ENCODE results near the gene CDKN2B.

CDKN2B gene

DNA sequence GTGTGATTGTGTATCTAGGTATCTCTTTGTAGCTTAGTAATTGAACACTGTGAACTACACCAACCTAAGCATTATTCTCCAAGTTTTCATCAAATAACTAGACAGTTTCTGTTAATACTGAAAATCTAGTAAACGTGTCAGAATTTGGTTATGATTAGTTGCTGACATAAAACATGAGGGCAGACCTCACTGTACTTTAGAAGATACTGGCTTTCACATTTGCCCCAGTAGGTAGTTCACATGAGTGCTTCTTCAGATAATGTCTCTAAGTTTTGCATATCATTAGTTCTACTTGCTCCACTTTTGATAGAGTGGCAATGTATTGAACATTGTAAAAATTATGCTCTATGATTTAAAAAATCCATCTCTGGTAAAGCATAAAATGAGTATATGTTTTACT lies 7.1 kb downstream of the CDKN2B start:
- Histone ChIP-seq H3K36me3 (ENCODE audit: insufficient read depth, low read length) (peaks cover 4% of the 10 kb centered on the region; the same call in 1 of the 2 replicates), H4K20me1 (ENCODE audit: insufficient read depth, low read length, poor library complexity, severe bottlenecking) (peaks cover 23% of the 10 kb centered on the region), H3K4me2 (ENCODE audit: low read depth, low read length, poor library complexity, severe bottlenecking) (peak overlapping the region; percentile 65), H3K9me3 (ENCODE audit: insufficient read depth, low read depth, low read length) (no peaks in the 10 kb centered on the region), H3K79me2 (ENCODE audit: insufficient read depth, low read length) (peaks cover 82% of the 10 kb centered on the region), H3K9ac (ENCODE audit: low read depth, low read length, poor library complexity, severe bottlenecking) (no peak overlapping the region), H3F3A (ENCODE audit: low read depth) (no peaks in the 10 kb centered on the region), H3K4me1 (ENCODE audit: insufficient read depth, low read length, poor library complexity, severe bottlenecking) (peaks cover 25% of the 10 kb centered on the region), H2AFZ (ENCODE audit: low read length) (no peak overlapping the region), H3K9me2 (replicated peaks; ENCODE audit: low read depth, low read length) (no peaks in the 10 kb centered on the region), H3K4me3 (ENCODE audit: low read length, poor library complexity, severe bottlenecking) (peak overlapping the region; percentile 35), H3K27me3 (ENCODE audit: insufficient read depth, low read length, poor library complexity, severe bottlenecking) (no peaks in the 10 kb centered on the region)
- TF ChIP-seq, protein P1, sequence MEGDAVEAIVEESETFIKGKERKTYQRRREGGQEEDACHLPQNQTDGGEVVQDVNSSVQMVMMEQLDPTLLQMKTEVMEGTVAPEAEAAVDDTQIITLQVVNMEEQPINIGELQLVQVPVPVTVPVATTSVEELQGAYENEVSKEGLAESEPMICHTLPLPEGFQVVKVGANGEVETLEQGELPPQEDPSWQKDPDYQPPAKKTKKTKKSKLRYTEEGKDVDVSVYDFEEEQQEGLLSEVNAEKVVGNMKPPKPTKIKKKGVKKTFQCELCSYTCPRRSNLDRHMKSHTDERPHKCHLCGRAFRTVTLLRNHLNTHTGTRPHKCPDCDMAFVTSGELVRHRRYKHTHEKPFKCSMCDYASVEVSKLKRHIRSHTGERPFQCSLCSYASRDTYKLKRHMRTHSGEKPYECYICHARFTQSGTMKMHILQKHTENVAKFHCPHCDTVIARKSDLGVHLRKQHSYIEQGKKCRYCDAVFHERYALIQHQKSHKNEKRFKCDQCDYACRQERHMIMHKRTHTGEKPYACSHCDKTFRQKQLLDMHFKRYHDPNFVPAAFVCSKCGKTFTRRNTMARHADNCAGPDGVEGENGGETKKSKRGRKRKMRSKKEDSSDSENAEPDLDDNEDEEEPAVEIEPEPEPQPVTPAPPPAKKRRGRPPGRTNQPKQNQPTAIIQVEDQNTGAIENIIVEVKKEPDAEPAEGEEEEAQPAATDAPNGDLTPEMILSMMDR (conservative IDR thresholded peaks at IDR 0.05; ENCODE audit: low read length), result no peak
- no peak for TF ChIP-seq EZH2phosphoT487 (IDR thresholded peaks at IDR 0.05; ENCODE audit: borderline replicate concordance)

DNA sequence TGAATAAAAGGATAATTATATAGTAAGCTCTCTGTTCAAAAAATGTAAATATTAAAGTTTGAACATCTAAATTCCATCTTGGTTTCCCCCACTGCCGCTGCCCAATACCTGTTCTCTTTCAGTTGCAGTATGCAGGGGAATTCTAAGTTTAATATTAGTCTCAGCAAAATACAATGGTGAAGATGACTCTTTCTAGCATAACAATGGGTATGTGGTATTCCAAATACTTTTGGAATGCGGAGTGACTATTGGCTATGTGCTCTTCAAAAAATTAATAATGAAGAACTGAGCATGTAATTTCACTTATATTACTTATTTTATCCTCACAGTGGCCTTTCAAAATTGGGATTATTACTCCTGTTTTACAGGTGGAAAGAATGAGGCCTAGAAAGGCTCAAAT lies 11.1 kb downstream of the CDKN2B start:
- TF ChIP-seq EZH2phosphoT487 (IDR thresholded peaks at IDR 0.05; ENCODE audit: borderline replicate concordance), result no peak
- TF ChIP-seq, protein P1 (conservative IDR thresholded peaks at IDR 0.05; ENCODE audit: low read length), result no peak
- peak overlapping the region; percentile 99 for H3K4me3 ChIP-seq (ENCODE audit: low read length, poor library complexity, severe bottlenecking)
- H3K27me3 ChIP-seq (ENCODE audit: insufficient read depth, low read length, poor library complexity, severe bottlenecking), result no peaks in the 10 kb centered on the region
- H3K9me3 ChIP-seq (ENCODE audit: insufficient read depth, low read depth, low read length), result no peaks in the 10 kb centered on the region
- H3K36me3 ChIP-seq (ENCODE audit: insufficient read depth, low read length), result no peaks in the 10 kb centered on the region
- peak overlapping the region; percentile 84 for H3K4me2 ChIP-seq (ENCODE audit: low read depth, low read length, poor library complexity, severe bottlenecking)
- peaks cover 23% of the 10 kb centered on the region for H4K20me1 ChIP-seq (ENCODE audit: insufficient read depth, low read length, poor library complexity, severe bottlenecking)
- peaks cover 75% of the 10 kb centered on the region for H3K79me2 ChIP-seq (ENCODE audit: insufficient read depth, low read length)
- H2AFZ ChIP-seq (ENCODE audit: low read length), result no peak overlapping the region
- H3K9me2 ChIP-seq (replicated peaks; ENCODE audit: low read depth, low read length), result no peaks in the 10 kb centered on the region
- H3K9ac ChIP-seq (ENCODE audit: low read depth, low read length, poor library complexity, severe bottlenecking), result no peak overlapping the region
- H3F3A ChIP-seq (ENCODE audit: low read depth), result no peaks in the 10 kb centered on the region
- peaks cover 30% of the 10 kb centered on the region for H3K4me1 ChIP-seq (ENCODE audit: insufficient read depth, low read length, poor library complexity, severe bottlenecking)

DNA sequence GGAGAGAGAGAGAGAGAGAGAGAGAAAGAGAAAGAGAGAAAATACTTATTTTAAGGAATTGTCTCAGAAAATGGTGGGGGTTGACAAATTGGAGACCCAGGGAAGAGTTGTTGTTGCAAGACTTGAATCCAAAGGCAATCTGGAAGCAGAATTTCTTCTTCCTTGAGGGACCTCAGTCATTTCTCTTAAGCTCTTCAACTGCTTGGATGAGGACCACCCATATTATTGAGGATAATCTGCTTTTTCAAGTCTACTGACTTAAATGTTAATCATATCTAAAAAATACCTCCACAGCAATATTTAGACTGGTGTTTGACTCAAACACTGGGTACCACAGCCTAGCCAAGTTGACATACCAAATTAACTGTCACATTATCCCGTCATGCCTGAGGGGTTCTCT lies 11.6 kb downstream of the CDKN2B start:
- Histone ChIP-seq H3K9me3 (ENCODE audit: insufficient read depth, low read depth, low read length) (no peaks in the 10 kb centered on the region), H3K9ac (ENCODE audit: low read depth, low read length, poor library complexity, severe bottlenecking) (peak overlapping the region; percentile 93), H2AFZ (ENCODE audit: low read length) (no peak overlapping the region), H3K79me2 (ENCODE audit: insufficient read depth, low read length) (peaks cover 76% of the 10 kb centered on the region), H3K27me3 (ENCODE audit: insufficient read depth, low read length, poor library complexity, severe bottlenecking) (no peaks in the 10 kb centered on the region), H4K20me1 (ENCODE audit: insufficient read depth, low read length, poor library complexity, severe bottlenecking) (peaks cover 29% of the 10 kb centered on the region), H3K9me2 (replicated peaks; ENCODE audit: low read depth, low read length) (no peaks in the 10 kb centered on the region), H3K4me1 (ENCODE audit: insufficient read depth, low read length, poor library complexity, severe bottlenecking) (peaks cover 29% of the 10 kb centered on the region), H3F3A (ENCODE audit: low read depth) (no peaks in the 10 kb centered on the region), H3K4me2 (ENCODE audit: low read depth, low read length, poor library complexity, severe bottlenecking) (peak overlapping the region; percentile 84), H3K36me3 (ENCODE audit: insufficient read depth, low read length) (no peaks in the 10 kb centered on the region), H3K4me3 (ENCODE audit: low read length, poor library complexity, severe bottlenecking) (peak overlapping the region; percentile 99)
- TF ChIP-seq, protein P1 (conservative IDR thresholded peaks at IDR 0.05; ENCODE audit: low read length), result no peak
- no peak for TF ChIP-seq EZH2phosphoT487 (IDR thresholded peaks at IDR 0.05; ENCODE audit: borderline replicate concordance)

Data from Loucy (cell line).